Sigmoid colon (tissue), 4 donors: Measurements from ENCODE around the gene ZC3H10.

Experiments
- CTCF ChIP-seq, 4 experiments: fragments of 450-650 bp in 3 of 4; fragments of 200-600 bp in 1 of 4; IDR thresholded peaks; one replicate each; pipeline ENCODE4 v1.5.1; 2016 to 2019; ENCODE audit warnings: antibody characterized with exemption in 4 of 4, mild to moderate bottlenecking in 3 of 4, moderate library complexity in 2 of 4
- POLR2AphosphoS5 ChIP-seq, 4 donors: sonication (generic); formaldehyde crosslinking; IDR thresholded peaks; one replicate each; pipeline ENCODE4 v1.6.1; 2017; ENCODE audit warnings: antibody characterized with exemption in 4 of 4

GRCh38 chr12:56143870-56144269 lies 25.8 kb downstream of the ZC3H10 start:
- no peak for TF ChIP-seq CTCF (IDR thresholded peaks at IDR 0.05)
- peak in 2 of 4 donors; percentile 10 to 13 for TF ChIP-seq POLR2AphosphoS5 (IDR thresholded peaks at IDR 0.05)
